Thymus (tissue), 11 donors: ENCODE data around the gene TAC4. TPM values are rescaled to one million over a fixed set of nuclear protein-coding genes. Genes with fewer than 3 reads are reported as not detected.

ENCODE experiments used
- DNase-seq, 9 donors: peaks; one replicate each; pipeline ENCODE4 v3.0.0-alpha.2; 2013; ENCODE audit warnings: low spot score in 9 of 9, low read depth in 6 of 9, missing footprints in 1 of 9
- H3K27ac ChIP-seq, 2 donors: one replicate each; pipeline ENCODE4 v1.5.1; 2013; ENCODE audit warnings: control low read depth in 1 of 2, low read depth in 1 of 2, low read length in 1 of 2, mild to moderate bottlenecking in 1 of 2, moderate library complexity in 1 of 2
- H3K27me3 ChIP-seq, 2 donors: one replicate each; pipeline ENCODE4 v1.5.1; 2013; ENCODE audit warnings: low read length in 1 of 2; ENCODE audit not compliant: control insufficient read depth in 2 of 2, insufficient read depth in 1 of 2
- H3K36me3 ChIP-seq, 2 donors: one replicate each; pipeline ENCODE4 v1.5.1; 2013; ENCODE audit warnings: low read length in 1 of 2, mild to moderate bottlenecking in 1 of 2, moderate library complexity in 1 of 2; ENCODE audit not compliant: control insufficient read depth in 2 of 2, insufficient read depth in 2 of 2
- H3K4me1 ChIP-seq, 2 donors: one replicate each; pipeline ENCODE4 v1.5.1; 2013; ENCODE audit warnings: low read length in 2 of 2; ENCODE audit not compliant: control insufficient read depth in 2 of 2, insufficient read depth in 2 of 2
- H3K4me3 ChIP-seq, 2 donors: one replicate each; pipeline ENCODE4 v1.5.1; 2013; ENCODE audit warnings: low read length in 2 of 2, control low read depth in 1 of 2, mild to moderate bottlenecking in 1 of 2
- H3K9me3 ChIP-seq, 2 donors: one replicate each; pipeline ENCODE4 v1.5.1; 2013; ENCODE audit warnings: low read length in 1 of 2, mild to moderate bottlenecking in 1 of 2; ENCODE audit not compliant: control insufficient read depth in 2 of 2, insufficient read depth in 1 of 2
- WGBS: extraction: QIAGEN DNeasy Blood & Tissue Kit; methylation state at CpG from one replicate; pipeline ENCODE4 v1.1.7; 2013; 5-methylcytosine and 5-hydroxymethylcytosine counted together
- polyA plus RNA-seq: library from polyadenylated mRNA; stranded (reverse); fragments of 200-250 nt; gene quantifications from one replicate; pipeline ENCODE4 v1.2.3, GENCODE V29; 2013
- total RNA-seq: library from RNA; stranded (reverse); fragments of 120-200 nt; gene quantifications from one replicate; pipeline ENCODE4 v1.2.4, GENCODE V29; 2013
- donor health status: healthy.

TAC4 gene
- total and polyA plus RNA-seq, 2 donors: 0.14 to 0.32 TPM

- 93% methylated on average over 12 of the region's 12 CpGs for WGBS
- peaks cover 20 to 92% of the 10 kb centered on the region in 2 donors for H3K27me3 ChIP-seq
- peak overlapping the region in 1 of 2 donors; percentile 36 for H3K27ac ChIP-seq
- H3K4me3 ChIP-seq: no peak overlapping the region
- no peaks in the 10 kb centered on the region for H3K4me1 ChIP-seq
- DNase-seq: no peak
- peaks cover 0 to 2% of the 10 kb centered on the region in 2 donors for H3K9me3 ChIP-seq
- H3K36me3 ChIP-seq: no peaks in the 10 kb centered on the region
These were observed 41.6 kb upstream of the TAC4 start for GRCh38 chr17:49889500-49889899.

GRCh38 chr17:49887744-49888360 lies 40.0 kb upstream of the TAC4 start:
- peaks cover 20 to 90% of the 10 kb centered on the region in 2 donors for H3K27me3 ChIP-seq
- H3K36me3 ChIP-seq: no peaks in the 10 kb centered on the region
- no peak overlapping the region for H3K27ac ChIP-seq
- H3K9me3 ChIP-seq: peaks cover 0 to 2% of the 10 kb centered on the region in 2 donors
- no peaks in the 10 kb centered on the region for H3K4me1 ChIP-seq
- 94% methylated on average over 9 of the region's 9 CpGs for WGBS
- no peak for DNase-seq
- H3K4me3 ChIP-seq: no peak overlapping the region

- WGBS: 79% methylated on average over 7 of the region's 7 CpGs
- no peak overlapping the region for H3K27ac ChIP-seq
- peaks cover 0 to 2% of the 10 kb centered on the region in 2 donors for H3K9me3 ChIP-seq
- no peak for DNase-seq
- H3K4me3 ChIP-seq: no peak overlapping the region
- no peaks in the 10 kb centered on the region for H3K4me1 ChIP-seq
- no peaks in the 10 kb centered on the region for H3K36me3 ChIP-seq
- H3K27me3 ChIP-seq: peaks cover 20 to 90% of the 10 kb centered on the region in 2 donors
These were observed 39.3 kb upstream of the TAC4 start for GRCh38 chr17:49887086-49887743.

- Histone ChIP-seq H3K27ac (no peak overlapping the region), H3K9me3 (no peaks in the 10 kb centered on the region), H3K4me3 (no peak overlapping the region), H3K27me3 (peaks cover 21 to 89% of the 10 kb centered on the region in 2 donors), H3K36me3 (no peaks in the 10 kb centered on the region), H3K4me1 (no peaks in the 10 kb centered on the region)
- DNase-seq: no peak
- 85% methylated on average over 5 of the region's 5 CpGs for WGBS
These were observed 38.2 kb upstream of the TAC4 start for GRCh38 chr17:49886036-49886435.

GRCh38 chr17:49882434-49882833 lies 34.6 kb upstream of the TAC4 start:
- Histone ChIP-seq H3K27ac (no peak overlapping the region), H3K9me3 (no peaks in the 10 kb centered on the region), H3K4me1 (peaks cover 0 to 3% of the 10 kb centered on the region in 2 donors), H3K27me3 (peaks cover 23 to 89% of the 10 kb centered on the region in 2 donors), H3K4me3 (no peak overlapping the region), H3K36me3 (no peaks in the 10 kb centered on the region)
- WGBS: 60% methylated on average over 7 of the region's 7 CpGs
- no peak for DNase-seq

- Histone ChIP-seq H3K36me3 (no peaks in the 10 kb centered on the region), H3K4me3 (no peak overlapping the region), H3K9me3 (no peaks in the 10 kb centered on the region), H3K27me3 (peaks cover 24 to 87% of the 10 kb centered on the region in 2 donors), H3K4me1 (peaks cover 0 to 3% of the 10 kb centered on the region in 2 donors), H3K27ac (no peak overlapping the region)
- no peak for DNase-seq
- 34% methylated on average over 5 of the region's 5 CpGs for WGBS
These were observed 33.2 kb upstream of the TAC4 start for GRCh38 chr17:49881054-49881402.

GRCh38 chr17:49880291-49881053 lies 32.6 kb upstream of the TAC4 start:
- 7% methylated on average over 41 of the region's 41 CpGs for WGBS
- peaks cover 29 to 87% of the 10 kb centered on the region in 2 donors for H3K27me3 ChIP-seq
- H3K9me3 ChIP-seq: no peaks in the 10 kb centered on the region
- peaks cover 0 to 3% of the 10 kb centered on the region in 2 donors for H3K4me1 ChIP-seq
- no peak overlapping the region for H3K4me3 ChIP-seq
- H3K36me3 ChIP-seq: no peaks in the 10 kb centered on the region
- DNase-seq: peak; percentile 11 to 56 (median 26)
- H3K27ac ChIP-seq: no peak overlapping the region

GRCh38 chr17:49878931-49879904 lies 31.3 kb upstream of the TAC4 start:
- Histone ChIP-seq H3K9me3 (no peaks in the 10 kb centered on the region), H3K4me1 (peaks cover 0 to 3% of the 10 kb centered on the region in 2 donors), H3K36me3 (no peaks in the 10 kb centered on the region), H3K4me3 (no peak overlapping the region), H3K27ac (no peak overlapping the region), H3K27me3 (peaks cover 29 to 92% of the 10 kb centered on the region in 2 donors)
- no peak for DNase-seq
- WGBS: 69% methylated on average over 14 of the region's 14 CpGs
